Sciatic nerve (tissue), 2 donors: ENCODE measurements around the gene VWC2L. TPM values are rescaled to one million over a fixed set of nuclear protein-coding genes. Genes with fewer than 3 reads are reported as not detected.

ENCODE experiments used
- ATAC-seq: fragments of 200-7000 bp; cut with Tn5 transposase; one replicate; pipeline ENCODE4 v1.9.1; 2020; ENCODE audit warnings: mild to moderate bottlenecking, moderate library complexity
- DNase-seq: peaks from one replicate; pipeline ENCODE4 v3.0.0-alpha.2; 2020; ENCODE audit warnings: low spot score
- intact Hi-C: fragments of 100-400 bp; cut with DNase I; formaldehyde crosslinking; loops from one replicate; pipeline ENCODE4 v1.14.2; 2022
- total RNA-seq: library from RNA; stranded (reverse); fragmentation: NEBNext Ultra II Directional; extraction: Animal tissue kit (Norgen Biotek cat#: 25700); gene quantifications from one replicate; pipeline ENCODE4 v1.2.1, GENCODE V29; 2021
- donor health status: DM: no; HTN: no; CAD: no.
- donor health status: DM: no; HTN: no; CAD: no.

VWC2L gene
- total RNA-seq, 1 donor from 2014 or later: not detected

GRCh38 chr2:214574084-214574781 lies 163.4 kb downstream of the VWC2L start:
- intact Hi-C loops: no loop called here
- no peak for ATAC-seq
- DNase-seq: no peak

GRCh38 chr2:214575030-214575429 lies 164.2 kb downstream of the VWC2L start:
- DNase-seq: no peak
- intact Hi-C loops: no loop called here
- no peak for ATAC-seq

DNA sequence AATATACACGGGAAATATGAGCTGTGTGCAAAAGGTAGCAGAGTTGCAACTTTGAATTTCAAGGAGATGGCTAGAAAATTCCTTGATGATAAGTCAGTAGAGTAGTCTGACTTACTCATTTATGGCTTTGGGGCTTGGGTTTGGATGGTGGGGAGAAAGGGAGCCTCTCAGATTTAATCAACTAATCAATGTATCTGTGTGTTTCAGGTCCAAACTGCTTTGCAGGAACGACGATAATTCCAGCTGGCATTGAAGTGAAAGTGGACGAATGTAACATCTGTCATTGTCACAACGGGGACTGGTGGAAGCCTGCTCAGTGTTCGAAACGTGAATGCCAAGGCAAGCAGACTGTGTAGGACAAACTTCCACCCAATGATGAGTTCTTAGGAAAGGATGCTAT lies 164.6 kb downstream of the VWC2L start:
- no peak for ATAC-seq

DNA sequence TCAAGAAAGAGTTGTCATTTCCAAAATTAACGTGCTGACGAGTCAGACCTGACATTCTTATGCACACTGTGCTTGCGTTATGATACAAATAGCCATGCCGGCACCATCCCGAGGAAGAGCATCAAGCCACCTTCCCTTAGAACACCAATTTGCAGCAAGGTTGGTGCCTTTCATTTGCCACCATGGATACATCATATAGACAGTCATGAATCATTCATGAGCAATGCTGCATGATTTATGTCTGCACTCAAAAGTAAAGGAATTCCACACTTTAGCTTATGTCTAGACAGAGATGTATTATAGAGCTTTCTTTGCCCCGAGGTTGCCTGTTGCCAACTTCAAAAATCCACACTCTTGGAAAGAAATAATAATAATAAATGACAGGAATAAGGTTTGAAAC lies 166.9 kb downstream of the VWC2L start:
- intact Hi-C loops: no loop called here
- ATAC-seq (no peak), DNase-seq (no peak)

More for the DNA sequence above, 164.6 kb downstream of the VWC2L start:
- intact Hi-C loops: no loop called here
- no peak for DNase-seq

- DNase-seq: no peak
- intact Hi-C loops: no loop called here
- no peak for ATAC-seq
These were observed 167.6 kb downstream of the VWC2L start for GRCh38 chr2:214578442-214578841.

- ATAC-seq (no peak), DNase-seq (no peak)
- intact Hi-C loops: no loop called here
These were observed 168.2 kb downstream of the VWC2L start for GRCh38 chr2:214579035-214579434.

GRCh38 chr2:214587442-214587841 lies 176.6 kb downstream of the VWC2L start:
- intact Hi-C loops: no loop called here
- DNase-seq: no peak
- ATAC-seq: no peak

- DNase-seq (no peak), ATAC-seq (no peak)
- intact Hi-C loops: no loop called here
These were observed 180.5 kb downstream of the VWC2L start for GRCh38 chr2:214591366-214591765.

DNA sequence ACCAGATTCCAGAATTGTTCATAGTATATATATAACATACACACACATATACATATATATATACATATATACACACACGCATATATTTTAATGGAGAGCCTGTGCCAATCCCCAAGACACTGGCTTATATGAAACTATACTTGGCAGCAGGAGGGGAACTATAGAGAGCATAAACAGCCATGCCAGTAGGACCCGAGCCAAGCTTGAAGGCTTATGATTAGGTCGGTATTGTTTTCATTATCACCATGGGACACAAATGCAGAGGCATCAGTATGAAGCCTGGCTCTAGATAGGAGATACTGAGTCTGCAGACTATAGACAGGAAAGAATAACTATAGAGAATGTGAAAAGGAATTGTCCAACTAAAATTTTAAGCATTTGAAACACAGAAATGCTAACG lies 181.2 kb downstream of the VWC2L start:
- DNase-seq: no peak
- ATAC-seq: no peak
- intact Hi-C loops: no loop called here

- intact Hi-C loops: no loop called here
- no peak for ATAC-seq
- DNase-seq: no peak
These were observed 182.9 kb downstream of the VWC2L start for GRCh38 chr2:214593727-214594126.

DNA sequence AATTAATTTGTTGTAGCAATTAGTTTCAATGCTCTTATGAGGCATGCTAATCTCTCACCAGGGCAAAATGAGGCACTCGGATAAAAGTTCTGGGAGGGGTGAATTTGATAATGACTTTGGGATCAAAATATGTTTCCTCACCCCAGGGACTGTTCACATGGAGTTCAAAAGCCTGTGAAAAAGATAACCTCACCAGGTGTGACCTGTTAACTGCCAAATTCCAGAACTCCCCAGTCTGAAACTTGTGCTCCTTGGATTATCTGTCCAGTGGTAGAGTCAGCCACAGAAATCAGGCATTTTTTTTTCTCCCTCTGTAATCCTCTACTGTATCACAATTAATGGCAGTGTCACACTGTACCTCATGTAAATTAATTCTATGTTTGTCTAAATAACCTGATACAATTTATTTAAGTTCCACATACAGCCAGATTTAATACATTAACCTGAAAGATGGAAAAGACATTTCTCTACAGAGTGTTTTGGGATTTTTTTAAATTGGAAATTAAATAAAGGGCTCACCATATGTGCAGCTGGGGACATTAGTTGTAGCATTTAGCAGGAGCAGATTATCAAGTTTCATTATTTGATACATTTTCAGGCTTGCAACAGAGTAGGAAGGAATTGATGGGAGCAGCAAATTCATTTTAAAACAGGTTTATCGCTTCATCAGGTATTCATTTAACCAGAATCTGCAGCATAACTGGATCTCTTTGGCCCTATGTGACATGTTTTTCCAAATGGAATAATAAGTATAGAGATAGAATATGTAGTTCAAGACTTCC lies 191.2 kb downstream of the VWC2L start:
- no peak for ATAC-seq
- intact Hi-C loops: no loop called here
- DNase-seq: no peak

DNA sequence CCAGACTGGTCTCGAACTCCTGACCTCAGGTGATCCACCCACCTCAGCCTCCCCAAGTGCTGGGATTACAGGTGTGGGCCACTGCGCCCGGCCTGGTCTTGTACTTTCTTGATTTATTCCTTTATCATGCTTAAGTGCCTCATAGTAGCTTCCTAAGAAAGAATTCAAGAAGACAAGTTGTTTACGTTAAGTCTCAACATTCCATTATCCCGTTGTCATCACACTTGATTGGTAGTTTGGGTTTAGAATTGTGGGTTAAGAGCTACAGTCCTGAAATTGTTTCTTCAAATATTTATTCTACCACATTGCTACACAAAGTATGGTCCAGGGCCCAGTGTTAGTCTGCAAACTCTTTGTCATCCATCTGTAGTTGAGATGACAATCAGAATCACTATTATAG lies 194.0 kb downstream of the VWC2L start:
- DNase-seq: no peak
- no peak for ATAC-seq
- intact Hi-C loops: no loop called here

GRCh38 chr2:214607051-214607450 lies 196.2 kb downstream of the VWC2L start:
- ATAC-seq: no peak
- intact Hi-C loops: no loop called here

DNA sequence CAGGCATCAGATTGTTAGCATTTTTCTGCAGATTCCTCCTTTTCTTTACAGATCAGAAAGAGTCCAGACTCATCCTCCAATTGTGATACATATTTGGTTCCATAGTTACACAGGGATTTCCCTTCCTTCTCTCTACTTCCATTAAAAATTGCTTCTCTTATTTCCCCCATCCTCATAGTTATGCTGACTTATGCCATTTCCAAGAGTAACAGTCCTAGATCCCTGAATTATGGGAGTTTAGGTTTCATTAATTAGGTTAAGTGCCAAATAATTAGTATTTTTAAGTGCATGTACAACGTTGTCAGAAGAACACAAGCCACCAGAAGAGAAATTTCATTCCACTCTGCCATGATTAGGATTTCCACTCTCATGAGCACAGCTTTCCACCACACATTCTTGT lies 200.2 kb downstream of the VWC2L start:
- intact Hi-C loops: no loop called here
- ATAC-seq (no peak), DNase-seq (no peak)

More at GRCh38 chr2:214607051-214607450, 196.2 kb downstream of the VWC2L start:
- DNase-seq: no peak

DNA sequence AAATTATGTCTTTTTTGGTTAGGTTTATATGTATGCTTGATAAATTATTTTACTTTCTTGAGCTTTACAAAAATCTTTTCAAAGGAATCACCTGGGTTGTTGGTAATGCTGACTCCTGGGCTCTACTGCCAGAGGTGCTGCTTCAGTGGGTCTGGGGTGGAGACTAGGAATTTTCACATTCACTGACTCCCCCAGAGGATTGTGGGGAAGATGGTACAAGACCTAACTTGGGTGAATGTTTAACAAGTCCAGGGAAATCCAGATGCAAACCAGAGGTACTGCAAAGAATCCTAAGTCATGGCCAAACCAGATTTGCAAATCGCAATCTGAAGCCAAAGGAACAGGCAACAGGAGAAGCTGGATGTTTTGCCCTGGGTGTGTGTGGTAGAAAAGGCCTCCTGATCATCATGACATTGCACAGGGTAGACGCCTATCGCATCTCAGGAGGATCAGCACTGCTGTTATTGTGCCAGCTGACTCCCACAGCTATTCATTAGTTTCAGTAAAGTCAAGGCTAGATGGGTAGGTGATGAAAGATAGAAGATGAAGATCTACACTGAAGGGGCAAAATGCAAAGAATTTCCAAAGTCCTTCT lies 213.4 kb downstream of the VWC2L start:
- intact Hi-C loops: no loop called here
- ATAC-seq (no peak), DNase-seq (no peak)

- intact Hi-C loops: no loop called here
- ATAC-seq (no peak), DNase-seq (no peak)
These were observed 217.2 kb downstream of the VWC2L start for GRCh38 chr2:214628091-214628490.
